Parathyroid adenoma (tissue), 2 donors: ENCODE measurements around the gene PNCK.
A peak's percentile ranks its signal among the peaks of the same experiment; 100 is the strongest.

ENCODE experiments used
- H2AFZ ChIP-seq: fragments of 300-600 bp; sonication (generic); one replicate; pipeline ENCODE4 v1.7.0; 2017; ENCODE audit warnings: antibody characterized with exemption, mild to moderate bottlenecking
- H3K27ac ChIP-seq: fragments of 300-600 bp; sonication (generic); one replicate; pipeline ENCODE4 v1.7.0; 2017
- H3K27me3 ChIP-seq: fragments of 300-600 bp; sonication (generic); one replicate; pipeline ENCODE4 v1.7.0; 2017; ENCODE audit warnings: low read length; ENCODE audit not compliant: control insufficient read depth, insufficient read depth
- H3K36me3 ChIP-seq: fragments of 300-600 bp; sonication (generic); one replicate; pipeline ENCODE4 v1.7.0; 2017; ENCODE audit warnings: low read length; ENCODE audit not compliant: control insufficient read depth, insufficient read depth
- H3K4me1 ChIP-seq: fragments of 300-600 bp; sonication (generic); one replicate; pipeline ENCODE4 v1.7.0; 2017; ENCODE audit warnings: control low read depth
- H3K4me2 ChIP-seq: fragments of 300-600 bp; sonication (generic); one replicate; pipeline ENCODE4 v1.7.0; 2017; ENCODE audit warnings: low read length
- H3K4me3 ChIP-seq: fragments of 300-600 bp; sonication (generic); one replicate; pipeline ENCODE4 v1.7.0; 2017; ENCODE audit warnings: low read depth, low read length
- H3K79me2 ChIP-seq: fragments of 300-600 bp; sonication (generic); one replicate; pipeline ENCODE4 v1.7.0; 2017; ENCODE audit warnings: control low read depth
- H3K9ac ChIP-seq: fragments of 300-600 bp; sonication (generic); one replicate; pipeline ENCODE4 v1.7.0; 2017; ENCODE audit warnings: mild to moderate bottlenecking
- H3K9me3 ChIP-seq: fragments of 300-600 bp; sonication (generic); one replicate; pipeline ENCODE4 v1.7.0; 2017; ENCODE audit warnings: low read length; ENCODE audit not compliant: control insufficient read depth
- TF ChIP-seq, protein P1 (sequence below): fragments of 300-600 bp; sonication (generic); IDR thresholded peaks from one replicate; pipeline ENCODE4 v1.7.0; 2017; ENCODE audit warnings: antibody characterized with exemption, mild to moderate bottlenecking
- donor health status: primary hyperparathyroidism.

PNCK gene

GRCh38 chrX:153662266-153662665 is 11.3 kb downstream of the PNCK start:
- TF ChIP-seq, protein P1, sequence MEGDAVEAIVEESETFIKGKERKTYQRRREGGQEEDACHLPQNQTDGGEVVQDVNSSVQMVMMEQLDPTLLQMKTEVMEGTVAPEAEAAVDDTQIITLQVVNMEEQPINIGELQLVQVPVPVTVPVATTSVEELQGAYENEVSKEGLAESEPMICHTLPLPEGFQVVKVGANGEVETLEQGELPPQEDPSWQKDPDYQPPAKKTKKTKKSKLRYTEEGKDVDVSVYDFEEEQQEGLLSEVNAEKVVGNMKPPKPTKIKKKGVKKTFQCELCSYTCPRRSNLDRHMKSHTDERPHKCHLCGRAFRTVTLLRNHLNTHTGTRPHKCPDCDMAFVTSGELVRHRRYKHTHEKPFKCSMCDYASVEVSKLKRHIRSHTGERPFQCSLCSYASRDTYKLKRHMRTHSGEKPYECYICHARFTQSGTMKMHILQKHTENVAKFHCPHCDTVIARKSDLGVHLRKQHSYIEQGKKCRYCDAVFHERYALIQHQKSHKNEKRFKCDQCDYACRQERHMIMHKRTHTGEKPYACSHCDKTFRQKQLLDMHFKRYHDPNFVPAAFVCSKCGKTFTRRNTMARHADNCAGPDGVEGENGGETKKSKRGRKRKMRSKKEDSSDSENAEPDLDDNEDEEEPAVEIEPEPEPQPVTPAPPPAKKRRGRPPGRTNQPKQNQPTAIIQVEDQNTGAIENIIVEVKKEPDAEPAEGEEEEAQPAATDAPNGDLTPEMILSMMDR = peak; percentile 25
- Histone ChIP-seq H3K4me3 (no peak overlapping the region), H3K9me3 (no peaks in the 10 kb centered on the region), H2AFZ (no peak overlapping the region), H3K9ac (no peak overlapping the region), H3K79me2 (no peaks in the 10 kb centered on the region), H3K4me1 (no peaks in the 10 kb centered on the region), H3K4me2 (no peak overlapping the region), H3K36me3 (no peaks in the 10 kb centered on the region), H3K27ac (no peak overlapping the region), H3K27me3 (no peaks in the 10 kb centered on the region)

- Histone ChIP-seq H3K36me3 (no peaks in the 10 kb centered on the region), H3K79me2 (no peaks in the 10 kb centered on the region), H3K9ac (no peak overlapping the region), H3K9me3 (no peaks in the 10 kb centered on the region), H3K27me3 (no peaks in the 10 kb centered on the region), H3K27ac (no peak overlapping the region), H2AFZ (no peak overlapping the region), H3K4me3 (no peak overlapping the region), H3K4me2 (no peak overlapping the region), H3K4me1 (no peaks in the 10 kb centered on the region)
- TF ChIP-seq, protein P1 = no peak
These were observed 14.3 kb downstream of the PNCK start for GRCh38 chrX:153659268-153659667.

DNA sequence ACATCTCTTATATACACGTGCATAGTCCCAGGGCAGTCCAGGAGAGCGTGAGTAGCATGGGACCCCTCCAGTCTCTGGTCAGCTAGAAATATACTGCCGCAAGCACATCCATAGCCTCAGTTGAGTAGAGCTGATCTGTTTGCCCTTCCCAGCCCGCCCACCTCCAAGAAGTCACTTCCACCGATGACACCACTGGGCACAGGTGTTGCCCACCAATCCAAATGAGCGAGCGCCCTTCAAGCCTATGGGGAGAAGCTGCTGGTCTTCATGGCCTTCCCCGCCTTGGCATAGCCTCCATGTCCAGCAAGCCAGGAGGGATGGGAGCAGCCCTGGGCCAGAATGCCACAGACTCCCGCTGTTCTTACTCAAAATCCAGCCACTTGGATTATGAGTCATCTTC is 16.5 kb downstream of the PNCK start:
- Histone ChIP-seq H3K27me3 (no peaks in the 10 kb centered on the region), H3K9me3 (no peaks in the 10 kb centered on the region), H3K4me3 (no peak overlapping the region), H3K4me2 (no peak overlapping the region), H3K9ac (no peak overlapping the region), H3K79me2 (no peaks in the 10 kb centered on the region), H2AFZ (no peak overlapping the region), H3K36me3 (no peaks in the 10 kb centered on the region), H3K4me1 (no peaks in the 10 kb centered on the region), H3K27ac (no peak overlapping the region)
- TF ChIP-seq, protein P1 = no peak

- no peaks in the 10 kb centered on the region for H3K4me1 ChIP-seq
- H3K4me2 ChIP-seq = no peak overlapping the region
- TF ChIP-seq, protein P1 = no peak
- no peak overlapping the region for H2AFZ ChIP-seq
- no peak overlapping the region for H3K27ac ChIP-seq
- no peaks in the 10 kb centered on the region for H3K27me3 ChIP-seq
- H3K79me2 ChIP-seq = no peaks in the 10 kb centered on the region
- no peaks in the 10 kb centered on the region for H3K36me3 ChIP-seq
- H3K9me3 ChIP-seq = no peaks in the 10 kb centered on the region
- no peak overlapping the region for H3K4me3 ChIP-seq
- H3K9ac ChIP-seq = no peak overlapping the region
These were observed 20.1 kb downstream of the PNCK start for GRCh38 chrX:153653556-153653955.

- Histone ChIP-seq H2AFZ (no peak overlapping the region), H3K4me3 (no peak overlapping the region), H3K9me3 (no peaks in the 10 kb centered on the region), H3K27me3 (no peaks in the 10 kb centered on the region), H3K36me3 (no peaks in the 10 kb centered on the region), H3K79me2 (no peaks in the 10 kb centered on the region), H3K4me2 (no peak overlapping the region), H3K9ac (no peak overlapping the region), H3K27ac (no peak overlapping the region), H3K4me1 (no peaks in the 10 kb centered on the region)
- TF ChIP-seq, protein P1 = peak; percentile 12
These were observed 22.0 kb downstream of the PNCK start for GRCh38 chrX:153651540-153652079.
